BLaER1 treated with 17β-estradiol and CSF1 and Interleukin-3, amounts not matched to agents 10 nM and 100 nM (cell line): ENCODE data around the gene CST11.

ENCODE experiments used
- H3K27ac ChIP-seq, 11 experiments: shearing (Covaris generic); formaldehyde crosslinking; 2 replicates each; pipeline ENCODE4 v1.8.1; 2022
- H3K27me3 ChIP-seq, 11 experiments: shearing (Covaris generic); formaldehyde crosslinking; 2 replicates each; pipeline ENCODE4 v1.8.1; 2022
- H3K36me3 ChIP-seq, 11 experiments: shearing (Covaris generic); formaldehyde crosslinking; 2 replicates each; pipeline ENCODE4 v1.8.1; 2022
- H3K4me1 ChIP-seq, 10 experiments: shearing (Covaris generic); formaldehyde crosslinking; 2 replicates each; pipeline ENCODE4 v1.8.1; 2022
- H3K4me2 ChIP-seq, 11 experiments: shearing (Covaris generic); formaldehyde crosslinking; 2 replicates each; pipeline ENCODE4 v1.8.1; 2022
- H3K4me3 ChIP-seq, 10 experiments: shearing (Covaris generic); formaldehyde crosslinking; 2 replicates each; pipeline ENCODE4 v1.8.1; 2022
- H3K9ac ChIP-seq, 11 experiments: shearing (Covaris generic); formaldehyde crosslinking; 2 replicates each; pipeline ENCODE4 v1.8.1; 2022
- H3K9me3 ChIP-seq, 11 experiments: shearing (Covaris generic); formaldehyde crosslinking; replicated peaks in 1 of 11; 2 replicates each; pipeline ENCODE4 v1.8.1; 2022
- H4K20me1 ChIP-seq, 11 experiments: shearing (Covaris generic); formaldehyde crosslinking; 2 replicates each; pipeline ENCODE4 v1.8.1; 2022
- Cebpa-rat ChIP-seq, 11 experiments: shearing (Covaris generic); IDR thresholded peaks; 2 replicates each; pipeline ENCODE4 v1.8.1; 2022

The CST11 gene

GRCh38 chr20:23410916-23411695 is 41.6 kb downstream of the CST11 start:
- H3K9ac ChIP-seq, result no peak overlapping the region
- H3K4me3 ChIP-seq, result no peak overlapping the region
- TF ChIP-seq Cebpa-rat (IDR thresholded peaks at IDR 0.05), result no peak
- no peaks in the 10 kb centered on the region for H3K9me3 ChIP-seq
- no peaks in the 10 kb centered on the region for H3K27me3 ChIP-seq
- peaks cover 8 to 23% (median 11%) of the 10 kb centered on the region in 10 experiments; a peak in 17 of 20 replicates for H3K4me1 ChIP-seq
- H4K20me1 ChIP-seq, result peaks cover 23 to 92% (median 73%) of the 10 kb centered on the region in 11 experiments; a peak in 18 of 22 replicates
- H3K4me2 ChIP-seq, result no peak overlapping the region
- H3K27ac ChIP-seq, result no peak overlapping the region
- peaks cover 0 to 12% (median 3%) of the 10 kb centered on the region in 11 experiments; a peak in 3 of 22 replicates for H3K36me3 ChIP-seq

DNA sequence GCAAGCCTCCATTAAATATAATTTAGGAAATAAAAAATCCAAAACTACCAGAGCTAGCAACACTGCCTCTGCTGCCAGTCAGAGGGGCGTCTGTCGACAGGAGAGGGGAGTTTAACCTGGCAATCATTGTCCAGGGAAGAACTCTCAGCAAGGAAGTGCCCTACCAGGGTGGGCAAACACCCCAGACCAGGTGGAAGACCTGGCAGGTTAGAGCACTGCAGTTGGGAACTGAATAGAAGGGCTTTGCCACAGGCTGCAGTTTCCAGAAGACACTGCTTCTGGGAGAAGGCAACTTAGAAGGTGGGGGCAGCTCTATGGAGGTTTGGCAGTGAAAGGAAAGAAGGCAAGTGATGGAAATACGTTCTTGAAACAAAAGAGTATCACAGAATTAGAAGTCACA is 42.9 kb downstream of the CST11 start:
- no peak for TF ChIP-seq Cebpa-rat (IDR thresholded peaks at IDR 0.05)
- H3K4me3 ChIP-seq, result no peak overlapping the region
- 0 out of 22 replicates have a peak, but pooled peaks cover 0 to 7% (median 0%) of the 10 kb centered on the region in 11 experiments for H3K36me3 ChIP-seq
- peaks cover 25 to 94% (median 73%) of the 10 kb centered on the region in 11 experiments; a peak in 18 of 22 replicates for H4K20me1 ChIP-seq
- no peak overlapping the region for H3K4me2 ChIP-seq
- H3K27ac ChIP-seq, result no peak overlapping the region
- no peaks in the 10 kb centered on the region for H3K27me3 ChIP-seq
- no peaks in the 10 kb centered on the region for H3K9me3 ChIP-seq
- peaks cover 8 to 23% (median 11%) of the 10 kb centered on the region in 10 experiments; a peak in 17 of 20 replicates for H3K4me1 ChIP-seq
- no peak overlapping the region for H3K9ac ChIP-seq

- Histone ChIP-seq H4K20me1 (peaks cover 30 to 98% (median 77%) of the 10 kb centered on the region in 11 experiments; a peak in 18 of 22 replicates), H3K9ac (no peak overlapping the region), H3K4me2 (no peak overlapping the region), H3K9me3 (no peaks in the 10 kb centered on the region), H3K4me1 (peaks cover 8 to 23% (median 11%) of the 10 kb centered on the region in 10 experiments; a peak in 17 of 20 replicates), H3K36me3 (peaks cover 0 to 7% (median 3%) of the 10 kb centered on the region in 11 experiments; a peak in 1 of 22 replicates), H3K4me3 (no peak overlapping the region), H3K27me3 (no peaks in the 10 kb centered on the region), H3K27ac (no peak overlapping the region)
- TF ChIP-seq Cebpa-rat (IDR thresholded peaks at IDR 0.05), result no peak
Observed at GRCh38 chr20:23408957-23409356, 43.7 kb downstream of the CST11 start.

- no peak overlapping the region for H3K9ac ChIP-seq
- peaks cover 8 to 23% (median 11%) of the 10 kb centered on the region in 10 experiments; a peak in 17 of 20 replicates for H3K4me1 ChIP-seq
- H3K36me3 ChIP-seq, result peaks cover 0 to 8% (median 4%) of the 10 kb centered on the region in 11 experiments; a peak in 4 of 22 replicates
- H3K4me3 ChIP-seq, result no peak overlapping the region
- peaks cover 30 to 96% (median 77%) of the 10 kb centered on the region in 11 experiments; a peak in 17 of 22 replicates for H4K20me1 ChIP-seq
- no peak for TF ChIP-seq Cebpa-rat (IDR thresholded peaks at IDR 0.05)
- no peaks in the 10 kb centered on the region for H3K27me3 ChIP-seq
- H3K9me3 ChIP-seq, result no peaks in the 10 kb centered on the region
- peak overlapping the region in 7 of 11 experiments; percentile 3 to 64 (median 23); a peak in 11 of 22 replicates for H3K4me2 ChIP-seq
- H3K27ac ChIP-seq, result peak overlapping the region in 1 of 11 experiments; percentile 21; a peak in 1 of 22 replicates
Observed at GRCh38 chr20:23407781-23408464, 44.8 kb downstream of the CST11 start.

DNA sequence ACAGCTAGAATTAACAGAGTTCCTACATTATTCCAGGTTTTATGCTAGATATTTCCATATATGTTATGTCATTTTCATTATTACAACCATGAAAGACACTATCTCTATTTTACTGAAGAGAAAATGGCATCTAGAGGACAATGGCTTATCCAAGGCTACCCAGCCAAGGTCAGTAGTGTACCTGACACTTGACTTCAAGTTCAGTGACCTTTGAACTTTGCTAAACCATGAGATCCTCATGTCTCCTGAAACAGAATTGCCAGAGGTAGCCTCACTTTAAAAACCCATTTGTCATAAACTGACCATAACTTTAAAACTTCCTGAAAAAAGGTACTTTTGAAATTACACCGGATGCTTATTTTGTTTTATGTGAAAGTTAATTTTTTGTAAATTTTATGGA is 45.8 kb downstream of the CST11 start:
- no peak overlapping the region for H3K9ac ChIP-seq
- no peak for TF ChIP-seq Cebpa-rat (IDR thresholded peaks at IDR 0.05)

GRCh38 chr20:23404196-23404595 is 48.5 kb downstream of the CST11 start:
- no peak overlapping the region for H3K9ac ChIP-seq
- TF ChIP-seq Cebpa-rat (IDR thresholded peaks at IDR 0.05), result no peak
- peaks cover 17 to 79% (median 47%) of the 10 kb centered on the region in 11 experiments; a peak in 17 of 22 replicates for H4K20me1 ChIP-seq
- H3K4me3 ChIP-seq, result no peak overlapping the region
- no peaks in the 10 kb centered on the region for H3K9me3 ChIP-seq
- H3K27ac ChIP-seq, result no peak overlapping the region
- H3K27me3 ChIP-seq, result no peaks in the 10 kb centered on the region
- peaks cover 12 to 43% (median 31%) of the 10 kb centered on the region in 11 experiments for H3K36me3 ChIP-seq
- H3K4me2 ChIP-seq, result no peak overlapping the region
- peaks cover 16 to 34% (median 21%) of the 10 kb centered on the region in 10 experiments for H3K4me1 ChIP-seq

More for the DNA sequence above, 45.8 kb downstream of the CST11 start:
- H3K4me1 ChIP-seq, result peaks cover 8 to 23% (median 11%) of the 10 kb centered on the region in 10 experiments; a peak in 17 of 20 replicates
- H3K36me3 ChIP-seq, result peaks cover 0 to 18% (median 13%) of the 10 kb centered on the region in 11 experiments; a peak in 17 of 22 replicates
- H3K4me2 ChIP-seq, result no peak overlapping the region; a peak in 1 of 22 replicates
- peaks cover 27 to 96% (median 66%) of the 10 kb centered on the region in 11 experiments; a peak in 17 of 22 replicates for H4K20me1 ChIP-seq
- H3K27me3 ChIP-seq, result no peaks in the 10 kb centered on the region
- H3K9me3 ChIP-seq, result no peaks in the 10 kb centered on the region
- no peak overlapping the region for H3K27ac ChIP-seq
- H3K4me3 ChIP-seq, result no peak overlapping the region

GRCh38 chr20:23403751-23404150 is 48.9 kb downstream of the CST11 start:
- TF ChIP-seq Cebpa-rat (IDR thresholded peaks at IDR 0.05), result no peak
- Histone ChIP-seq H3K4me3 (no peak overlapping the region), H3K27me3 (no peaks in the 10 kb centered on the region), H4K20me1 (peaks cover 17 to 79% (median 44%) of the 10 kb centered on the region in 11 experiments; a peak in 17 of 22 replicates), H3K4me2 (no peak overlapping the region), H3K4me1 (peaks cover 20 to 36% (median 26%) of the 10 kb centered on the region in 10 experiments), H3K36me3 (peaks cover 12 to 46% (median 31%) of the 10 kb centered on the region in 11 experiments), H3K9ac (no peak overlapping the region), H3K9me3 (no peaks in the 10 kb centered on the region), H3K27ac (no peak overlapping the region)

DNA sequence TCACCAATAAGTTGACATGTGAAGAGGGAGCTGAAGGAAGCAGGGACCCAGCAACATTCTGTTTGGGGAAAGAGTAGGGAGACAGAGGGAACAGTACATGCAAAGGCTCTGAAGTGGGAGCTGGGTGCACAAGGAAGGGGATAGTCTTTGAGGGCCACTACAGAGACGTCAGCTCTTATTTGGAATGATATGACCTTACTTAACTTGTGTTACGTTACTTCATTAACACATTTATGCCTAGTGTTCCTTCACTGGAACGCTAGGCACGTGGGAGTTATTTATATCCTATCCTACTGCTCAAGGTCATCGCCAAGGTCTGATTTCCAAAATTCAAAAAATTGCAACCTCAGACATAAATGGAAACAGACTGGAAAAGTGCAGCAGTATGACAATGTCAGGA is 51.6 kb downstream of the CST11 start:
- Histone ChIP-seq H3K4me3 (no peak overlapping the region), H4K20me1 (peaks cover 12 to 61% (median 24%) of the 10 kb centered on the region in 11 experiments; a peak in 16 of 22 replicates), H3K4me1 (peaks cover 24 to 40% (median 35%) of the 10 kb centered on the region in 10 experiments), H3K36me3 (peaks cover 15 to 46% (median 36%) of the 10 kb centered on the region in 11 experiments), H3K9ac (no peak overlapping the region), H3K4me2 (no peak overlapping the region), H3K27me3 (no peaks in the 10 kb centered on the region), H3K9me3 (no peaks in the 10 kb centered on the region), H3K27ac (no peak overlapping the region)
- no peak for TF ChIP-seq Cebpa-rat (IDR thresholded peaks at IDR 0.05)
